Measurements from ENCODE around the gene TMEM255B.

DNA sequence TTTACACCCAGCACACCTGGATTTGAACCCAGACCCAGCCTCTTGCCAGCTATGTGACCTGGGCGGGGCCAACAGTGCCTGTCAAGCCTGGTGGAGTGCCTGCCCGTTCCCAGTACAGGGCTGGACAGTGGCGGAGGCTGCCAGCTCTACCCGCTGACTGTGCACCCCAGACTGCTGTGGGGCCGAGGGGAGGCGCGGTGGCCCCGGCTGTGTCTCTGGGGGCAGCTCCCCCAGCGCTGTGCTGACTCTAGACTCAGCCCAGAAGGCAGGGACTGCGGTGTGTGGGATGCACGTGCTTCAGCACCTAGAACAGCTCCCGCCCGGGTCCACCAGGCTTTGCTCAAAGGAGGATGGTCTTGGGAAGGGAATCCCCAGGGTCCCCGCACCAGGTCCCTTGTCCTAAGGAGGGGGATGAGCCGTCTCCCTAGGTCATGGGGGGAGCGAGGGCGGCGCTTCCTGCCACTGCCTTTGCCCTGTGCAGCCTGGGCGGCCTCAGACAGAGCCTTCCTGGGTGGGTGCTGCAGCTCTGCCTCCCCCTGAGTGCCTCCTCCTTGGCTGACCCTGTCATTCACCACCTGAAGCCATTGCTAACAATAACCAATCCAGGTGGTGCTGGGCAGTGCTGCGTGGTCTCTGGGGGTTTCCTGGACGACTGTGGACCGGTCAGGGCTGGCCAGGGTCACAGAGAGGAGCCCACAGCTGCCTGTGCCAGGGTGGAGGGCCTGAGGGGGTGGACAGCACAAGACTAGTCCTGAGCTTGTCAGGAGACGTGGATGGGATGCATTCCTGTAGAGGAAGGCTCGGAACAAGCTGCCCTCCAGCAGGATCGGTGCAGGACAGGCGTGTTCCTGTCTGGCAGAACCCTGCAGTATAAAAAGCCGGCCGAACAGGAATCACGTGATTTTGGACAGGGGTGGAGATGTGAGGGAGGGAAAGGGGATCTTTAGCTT is 18.6 kb downstream of the TMEM255B start:
- TF ChIP-seq, protein P1, sequence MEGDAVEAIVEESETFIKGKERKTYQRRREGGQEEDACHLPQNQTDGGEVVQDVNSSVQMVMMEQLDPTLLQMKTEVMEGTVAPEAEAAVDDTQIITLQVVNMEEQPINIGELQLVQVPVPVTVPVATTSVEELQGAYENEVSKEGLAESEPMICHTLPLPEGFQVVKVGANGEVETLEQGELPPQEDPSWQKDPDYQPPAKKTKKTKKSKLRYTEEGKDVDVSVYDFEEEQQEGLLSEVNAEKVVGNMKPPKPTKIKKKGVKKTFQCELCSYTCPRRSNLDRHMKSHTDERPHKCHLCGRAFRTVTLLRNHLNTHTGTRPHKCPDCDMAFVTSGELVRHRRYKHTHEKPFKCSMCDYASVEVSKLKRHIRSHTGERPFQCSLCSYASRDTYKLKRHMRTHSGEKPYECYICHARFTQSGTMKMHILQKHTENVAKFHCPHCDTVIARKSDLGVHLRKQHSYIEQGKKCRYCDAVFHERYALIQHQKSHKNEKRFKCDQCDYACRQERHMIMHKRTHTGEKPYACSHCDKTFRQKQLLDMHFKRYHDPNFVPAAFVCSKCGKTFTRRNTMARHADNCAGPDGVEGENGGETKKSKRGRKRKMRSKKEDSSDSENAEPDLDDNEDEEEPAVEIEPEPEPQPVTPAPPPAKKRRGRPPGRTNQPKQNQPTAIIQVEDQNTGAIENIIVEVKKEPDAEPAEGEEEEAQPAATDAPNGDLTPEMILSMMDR (IDR thresholded peaks at IDR 0.05): no peak
- TF ChIP-seq POLR2A (IDR thresholded peaks at IDR 0.05) (no peak), POLR2AphosphoS5 (IDR thresholded peaks at IDR 0.05) (no peak), EP300 (IDR thresholded peaks at IDR 0.05) (no peak)
